Measurements from ENCODE around the gene NISCH.

NISCH gene

DNA sequence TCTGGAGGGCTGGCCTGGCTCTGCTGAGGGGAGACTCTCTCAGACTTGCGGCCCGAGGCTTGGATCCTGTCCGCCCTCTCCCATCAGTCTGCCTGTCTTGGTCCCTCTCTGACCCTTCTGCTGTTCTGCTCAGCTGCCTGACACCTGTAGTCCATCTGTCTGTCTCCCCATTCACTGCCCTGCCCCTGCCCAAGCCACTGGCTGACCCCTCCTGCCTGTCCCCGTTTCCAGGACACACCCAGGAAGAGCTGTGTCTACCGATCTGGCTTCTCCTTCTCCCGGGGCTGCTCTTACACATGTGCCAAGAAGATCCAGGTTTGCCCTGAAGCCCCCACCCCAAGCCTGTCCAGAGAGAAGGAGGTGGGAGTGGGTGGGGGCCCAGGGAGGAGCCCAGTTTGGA is 59.8 kb downstream of the NISCH start:
- no peak for TF ChIP-seq YY1 (IDR thresholded peaks at IDR 0.05; ENCODE audit: low read depth)
- no peak for TF ChIP-seq CEBPB (IDR thresholded peaks at IDR 0.05)

DNA sequence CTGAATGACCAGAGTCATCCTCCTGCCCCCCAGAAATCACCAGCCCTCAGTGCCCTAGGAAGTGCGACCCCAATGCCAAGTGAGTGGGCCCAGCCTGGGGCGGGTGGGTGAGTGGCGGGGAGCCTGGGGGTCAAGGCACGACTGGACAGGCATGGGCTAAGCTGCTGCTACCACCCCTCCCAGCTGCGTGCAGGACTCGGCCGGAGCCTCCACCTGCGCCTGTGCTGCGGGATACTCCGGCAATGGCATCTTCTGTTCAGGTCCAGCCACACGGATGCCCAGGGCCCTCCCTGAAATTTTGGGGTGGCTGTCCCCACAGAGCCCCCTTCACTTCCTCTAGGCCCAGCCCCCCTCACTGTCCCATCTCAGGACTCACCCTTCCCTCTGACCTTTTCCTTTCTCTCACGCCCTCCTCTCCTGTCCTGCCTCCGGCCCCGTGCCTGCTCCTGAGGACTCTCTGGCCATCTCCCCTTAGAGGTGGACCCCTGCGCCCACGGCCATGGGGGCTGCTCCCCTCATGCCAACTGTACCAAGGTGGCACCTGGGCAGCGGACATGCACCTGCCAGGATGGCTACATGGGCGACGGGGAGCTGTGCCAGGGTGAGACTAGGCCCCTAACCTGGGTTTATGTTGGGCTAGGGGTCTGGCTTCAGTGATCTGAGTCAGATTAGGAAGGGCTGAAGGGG is 61.2 kb downstream of the NISCH start:
- TF ChIP-seq TCF12 (IDR thresholded peaks at IDR 0.05; ENCODE audit: low read depth) (no peak), TAF1 (IDR thresholded peaks at IDR 0.05; ENCODE audit: low read depth) (no peak), TEAD4 (IDR thresholded peaks at IDR 0.05) (no peak)
- TF ChIP-seq, protein P1, sequence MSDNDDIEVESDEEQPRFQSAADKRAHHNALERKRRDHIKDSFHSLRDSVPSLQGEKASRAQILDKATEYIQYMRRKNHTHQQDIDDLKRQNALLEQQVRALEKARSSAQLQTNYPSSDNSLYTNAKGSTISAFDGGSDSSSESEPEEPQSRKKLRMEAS (IDR thresholded peaks at IDR 0.05): no peak
- TF ChIP-seq, protein P2, sequence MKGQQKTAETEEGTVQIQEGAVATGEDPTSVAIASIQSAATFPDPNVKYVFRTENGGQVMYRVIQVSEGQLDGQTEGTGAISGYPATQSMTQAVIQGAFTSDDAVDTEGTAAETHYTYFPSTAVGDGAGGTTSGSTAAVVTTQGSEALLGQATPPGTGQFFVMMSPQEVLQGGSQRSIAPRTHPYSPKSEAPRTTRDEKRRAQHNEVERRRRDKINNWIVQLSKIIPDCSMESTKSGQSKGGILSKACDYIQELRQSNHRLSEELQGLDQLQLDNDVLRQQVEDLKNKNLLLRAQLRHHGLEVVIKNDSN (IDR thresholded peaks at IDR 0.05): no peak

DNA sequence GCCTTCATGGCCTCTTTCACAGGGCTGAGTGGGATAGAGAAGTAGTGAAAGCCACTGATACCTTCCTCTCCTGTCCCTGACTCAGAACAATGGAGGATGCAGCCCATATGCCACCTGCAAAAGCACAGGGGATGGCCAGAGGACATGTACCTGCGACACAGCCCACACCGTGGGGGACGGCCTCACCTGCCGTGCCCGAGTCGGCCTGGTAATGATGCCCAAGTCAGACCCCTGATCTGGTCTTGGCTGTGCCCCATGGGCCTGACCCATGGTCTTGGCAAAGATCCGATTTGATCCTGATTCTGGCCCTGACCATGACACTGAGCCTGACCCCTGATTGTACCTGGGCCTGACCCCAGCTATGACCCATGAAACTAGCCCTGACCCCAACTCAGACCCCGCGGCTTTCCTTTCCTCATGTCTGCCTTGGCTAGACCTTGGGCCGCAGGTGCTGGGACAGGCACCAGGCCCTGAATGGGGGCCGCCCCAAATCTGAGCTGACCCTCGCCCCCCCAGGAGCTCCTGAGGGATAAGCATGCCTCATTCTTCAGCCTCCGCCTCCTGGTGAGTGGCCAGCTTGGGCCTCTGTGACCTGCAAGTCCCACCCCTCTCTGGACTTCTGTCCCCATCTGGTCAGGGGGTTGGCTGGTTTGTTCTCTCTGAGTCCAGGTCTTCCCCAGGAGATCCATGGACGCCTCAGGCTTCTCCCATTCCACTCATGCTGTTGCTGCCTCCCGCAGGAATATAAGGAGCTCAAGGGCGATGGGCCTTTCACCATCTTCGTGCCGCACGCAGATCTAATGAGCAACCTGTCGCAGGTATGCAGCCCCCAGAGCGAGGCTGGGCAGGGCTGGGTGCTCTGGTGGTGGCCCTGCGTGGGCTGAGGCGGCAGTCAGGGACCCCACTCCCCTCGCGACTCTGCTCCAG is 62.7 kb downstream of the NISCH start:
- TF ChIP-seq YY1 (IDR thresholded peaks at IDR 0.05; ENCODE audit: low read depth) (no peak), CEBPB (IDR thresholded peaks at IDR 0.05) (no peak), TCF12 (IDR thresholded peaks at IDR 0.05; ENCODE audit: low read depth) (no peak), FOXM1 (IDR thresholded peaks at IDR 0.05; ENCODE audit: borderline replicate concordance, low read depth) (no peak), RAD21 (IDR thresholded peaks at IDR 0.05; ENCODE audit: low read depth) (no peak), EP300 (IDR thresholded peaks at IDR 0.05; ENCODE audit: borderline replicate concordance) (no peak), TEAD4 (IDR thresholded peaks at IDR 0.05) (no peak), ZBTB7A (IDR thresholded peaks at IDR 0.05; ENCODE audit: low read depth) (no peak), TAF1 (IDR thresholded peaks at IDR 0.05; ENCODE audit: low read depth) (no peak), EGR1 (IDR thresholded peaks at IDR 0.05) (no peak), CREB1 (IDR thresholded peaks at IDR 0.05; ENCODE audit: low read depth) (no peak), NFIC (IDR thresholded peaks at IDR 0.05) (no peak)
- TF ChIP-seq, protein P2 (IDR thresholded peaks at IDR 0.05): no peak
- TF ChIP-seq, protein P3, sequence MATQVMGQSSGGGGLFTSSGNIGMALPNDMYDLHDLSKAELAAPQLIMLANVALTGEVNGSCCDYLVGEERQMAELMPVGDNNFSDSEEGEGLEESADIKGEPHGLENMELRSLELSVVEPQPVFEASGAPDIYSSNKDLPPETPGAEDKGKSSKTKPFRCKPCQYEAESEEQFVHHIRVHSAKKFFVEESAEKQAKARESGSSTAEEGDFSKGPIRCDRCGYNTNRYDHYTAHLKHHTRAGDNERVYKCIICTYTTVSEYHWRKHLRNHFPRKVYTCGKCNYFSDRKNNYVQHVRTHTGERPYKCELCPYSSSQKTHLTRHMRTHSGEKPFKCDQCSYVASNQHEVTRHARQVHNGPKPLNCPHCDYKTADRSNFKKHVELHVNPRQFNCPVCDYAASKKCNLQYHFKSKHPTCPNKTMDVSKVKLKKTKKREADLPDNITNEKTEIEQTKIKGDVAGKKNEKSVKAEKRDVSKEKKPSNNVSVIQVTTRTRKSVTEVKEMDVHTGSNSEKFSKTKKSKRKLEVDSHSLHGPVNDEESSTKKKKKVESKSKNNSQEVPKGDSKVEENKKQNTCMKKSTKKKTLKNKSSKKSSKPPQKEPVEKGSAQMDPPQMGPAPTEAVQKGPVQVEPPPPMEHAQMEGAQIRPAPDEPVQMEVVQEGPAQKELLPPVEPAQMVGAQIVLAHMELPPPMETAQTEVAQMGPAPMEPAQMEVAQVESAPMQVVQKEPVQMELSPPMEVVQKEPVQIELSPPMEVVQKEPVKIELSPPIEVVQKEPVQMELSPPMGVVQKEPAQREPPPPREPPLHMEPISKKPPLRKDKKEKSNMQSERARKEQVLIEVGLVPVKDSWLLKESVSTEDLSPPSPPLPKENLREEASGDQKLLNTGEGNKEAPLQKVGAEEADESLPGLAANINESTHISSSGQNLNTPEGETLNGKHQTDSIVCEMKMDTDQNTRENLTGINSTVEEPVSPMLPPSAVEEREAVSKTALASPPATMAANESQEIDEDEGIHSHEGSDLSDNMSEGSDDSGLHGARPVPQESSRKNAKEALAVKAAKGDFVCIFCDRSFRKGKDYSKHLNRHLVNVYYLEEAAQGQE (IDR thresholded peaks at IDR 0.05; ENCODE audit: low read depth): no peak
- TF ChIP-seq, protein P1 (IDR thresholded peaks at IDR 0.05): no peak

DNA sequence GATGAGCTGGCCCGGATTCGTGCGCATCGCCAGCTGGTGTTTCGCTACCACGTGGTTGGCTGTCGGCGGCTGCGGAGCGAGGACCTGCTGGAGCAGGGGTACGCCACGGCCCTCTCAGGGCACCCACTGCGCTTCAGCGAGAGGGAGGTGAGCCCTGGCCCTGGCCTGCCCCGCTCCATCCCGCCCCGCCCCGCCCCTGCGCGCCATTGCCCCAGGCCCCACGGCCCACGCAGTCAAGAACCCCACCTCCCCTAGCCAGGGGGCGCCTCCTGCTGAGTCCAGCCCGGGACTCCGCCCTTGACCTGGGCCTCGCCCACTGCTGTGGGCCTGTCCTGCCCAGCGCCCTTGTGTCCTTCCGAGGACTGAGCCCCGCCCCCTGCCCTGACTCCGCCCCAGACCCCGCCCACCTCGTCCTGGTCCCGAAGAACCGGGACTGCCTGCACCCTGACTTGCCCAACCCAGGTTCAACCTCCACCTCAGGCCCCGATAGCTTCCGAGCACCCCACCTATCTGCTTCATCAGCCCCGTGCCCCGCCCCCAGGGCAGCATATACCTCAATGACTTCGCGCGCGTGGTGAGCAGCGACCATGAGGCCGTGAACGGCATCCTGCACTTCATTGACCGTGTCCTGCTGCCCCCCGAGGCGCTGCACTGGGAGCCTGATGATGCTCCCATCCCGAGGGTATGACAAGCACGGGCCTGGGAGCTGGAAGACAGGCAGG is 63.5 kb downstream of the NISCH start:
- TF ChIP-seq RAD21 (IDR thresholded peaks at IDR 0.05; ENCODE audit: low read depth) (no peak), CEBPB (IDR thresholded peaks at IDR 0.05) (no peak), CREB1 (IDR thresholded peaks at IDR 0.05; ENCODE audit: low read depth) (no peak), TAF1 (IDR thresholded peaks at IDR 0.05; ENCODE audit: low read depth) (no peak), YY1 (IDR thresholded peaks at IDR 0.05; ENCODE audit: low read depth) (no peak), NFIC (IDR thresholded peaks at IDR 0.05) (no peak), ZBTB7A (IDR thresholded peaks at IDR 0.05; ENCODE audit: low read depth) (peak; percentile 53; the same call in 1 of the 2 replicates), EP300 (IDR thresholded peaks at IDR 0.05; ENCODE audit: borderline replicate concordance) (no peak), EGR1 (IDR thresholded peaks at IDR 0.05) (peak; percentile 55), TCF12 (IDR thresholded peaks at IDR 0.05; ENCODE audit: low read depth) (no peak), TEAD4 (IDR thresholded peaks at IDR 0.05) (no peak), FOXM1 (IDR thresholded peaks at IDR 0.05; ENCODE audit: borderline replicate concordance, low read depth) (no peak)
- TF ChIP-seq, protein P3 (IDR thresholded peaks at IDR 0.05; ENCODE audit: low read depth): no peak
- TF ChIP-seq, protein P1 (IDR thresholded peaks at IDR 0.05): peak; percentile 29; the same call in 1 of the 2 replicates
- TF ChIP-seq, protein P2 (IDR thresholded peaks at IDR 0.05): no peak

All from Ishikawa (cell line).